Mesendoderm (in vitro differentiated cells): ENCODE results near the gene OR5H2. TPM values are rescaled to one million over a fixed set of nuclear protein-coding genes. Genes with fewer than 3 reads are reported as not detected.

Experiments
- DNase-seq: peaks from one replicate; pipeline ENCODE4 v3.0.0; 2013
- H2AK5ac ChIP-seq: 2 replicates; pipeline ENCODE4 v1.6.1; 2013; ENCODE audit warnings: low read length, inconsistent platforms
- H2BK120ac ChIP-seq: 2 replicates; pipeline ENCODE4 v1.6.1; 2013; ENCODE audit warnings: low read depth, mild to moderate bottlenecking, low read length, moderate library complexity, mixed read lengths
- H2BK15ac ChIP-seq: replicated peaks from 2 replicates; pipeline ENCODE4 v1.6.1; 2013; ENCODE audit warnings: low read depth, mild to moderate bottlenecking, moderate library complexity
- H2BK5ac ChIP-seq: 2 replicates; pipeline ENCODE4 v1.6.1; 2013; ENCODE audit warnings: low read length, inconsistent platforms
- H3K18ac ChIP-seq: 2 replicates; pipeline ENCODE4 v1.6.1; 2013; ENCODE audit warnings: mild to moderate bottlenecking, low read length, mixed read lengths
- H3K23ac ChIP-seq: one replicate; pipeline ENCODE4 v1.6.1; 2013; ENCODE audit warnings: low read length
- H3K27ac ChIP-seq: 2 replicates; pipeline ENCODE4 v1.5.1; 2013; ENCODE audit warnings: low read depth, mild to moderate bottlenecking, inconsistent platforms, low read length, moderate library complexity
- H3K27me3 ChIP-seq: 2 replicates; pipeline ENCODE4 v1.6.1; 2013; ENCODE audit warnings: low read length, control low read depth, mild to moderate bottlenecking, inconsistent platforms; ENCODE audit not compliant: insufficient read depth, poor library complexity
- H3K36me3 ChIP-seq: 2 replicates; pipeline ENCODE4 v1.6.1; 2013; ENCODE audit warnings: low read length, inconsistent platforms; ENCODE audit not compliant: control insufficient read depth, insufficient read depth
- H3K4ac ChIP-seq: one replicate; pipeline ENCODE4 v1.6.1; 2013; ENCODE audit warnings: low read depth, mild to moderate bottlenecking, low read length, moderate library complexity
- H3K4me1 ChIP-seq: 2 replicates; pipeline ENCODE4 v1.6.1; 2013; ENCODE audit warnings: low read depth, low read length, inconsistent platforms; ENCODE audit not compliant: control insufficient read depth
- H3K4me2 ChIP-seq: 2 replicates; pipeline ENCODE4 v1.6.1; 2013; ENCODE audit warnings: low read length
- H3K4me3 ChIP-seq: 2 replicates; pipeline ENCODE4 v1.5.1; 2013; ENCODE audit warnings: mild to moderate bottlenecking, low read length
- H3K56ac ChIP-seq: one replicate; pipeline ENCODE4 v1.6.1; 2013; ENCODE audit warnings: low read length
- H3K79me1 ChIP-seq: 2 replicates; pipeline ENCODE4 v1.6.1; 2013; ENCODE audit warnings: low read length, inconsistent platforms
- H3K79me2 ChIP-seq: 2 replicates; pipeline ENCODE4 v1.6.1; 2013; ENCODE audit warnings: mild to moderate bottlenecking, low read length; ENCODE audit not compliant: control insufficient read depth, insufficient read depth
- H3K9ac ChIP-seq: 2 replicates; pipeline ENCODE4 v1.6.1; 2013; ENCODE audit warnings: low read length, inconsistent platforms
- H4K5ac ChIP-seq: one replicate; pipeline ENCODE4 v1.6.1; 2013; ENCODE audit warnings: low read length
- H4K8ac ChIP-seq: one replicate; pipeline ENCODE4 v1.6.1; 2013; ENCODE audit warnings: low read depth, mild to moderate bottlenecking, control low read depth, low read length, moderate library complexity
- WGBS: extraction: QIAGEN DNeasy Blood & Tissue Kit; methylation state at CpG from one replicate; pipeline ENCODE4 v1.1.7; 2013; ENCODE audit warnings: low lambda C conversion rate, missing lambda C conversion rate; ENCODE audit not compliant: insufficient coverage; ENCODE audit errors: extremely low coverage; 5-methylcytosine and 5-hydroxymethylcytosine counted together
- polyA plus RNA-seq, 2 experiments: library from polyadenylated mRNA; stranded (reverse); fragments of 200-250 nt; gene quantifications; one replicate each; pipeline ENCODE4 v1.2.3, GENCODE V29; 2013

The OR5H2 gene
- not detected for polyA plus RNA-seq (2013, experiment 1 of 2)
- not detected for polyA plus RNA-seq (2013, experiment 2 of 2)

- Histone ChIP-seq H3K9ac (no peak within 1 kb of the TSS), H3K27ac (no peak within 1 kb of the TSS)
Measured at GRCh38 chr3:98282205-98282604, at the start of gene OR5H2. TSS of gene OR5H2 (plus strand) at chr3:98282505. CDS start at chr3:98282903, 398 bp downstream.

GRCh38 chr3:98233468-98233867 lies 48.8 kb upstream of the OR5H2 start:
- H3K79me2 ChIP-seq: no peaks in the 10 kb centered on the region
- H3K27me3 ChIP-seq: no peaks in the 10 kb centered on the region
- no peak overlapping the region for H3K4ac ChIP-seq
- no peaks in the 10 kb centered on the region for H3K79me1 ChIP-seq
- no peak overlapping the region for H2BK15ac ChIP-seq
- H3K23ac ChIP-seq: no peak overlapping the region
- H3K9ac ChIP-seq: no peak overlapping the region
- H4K8ac ChIP-seq: no peak overlapping the region
- H3K18ac ChIP-seq: no peak overlapping the region
- H3K4me3 ChIP-seq: no peak overlapping the region
- H4K5ac ChIP-seq: no peak overlapping the region
- no peak overlapping the region for H2AK5ac ChIP-seq
- H3K4me2 ChIP-seq: no peak overlapping the region
- H2BK5ac ChIP-seq: no peak overlapping the region
- no peak overlapping the region for H3K56ac ChIP-seq
- H3K4me1 ChIP-seq: no peaks in the 10 kb centered on the region
- H2BK120ac ChIP-seq: peak overlapping the region; percentile 8
- no peak for DNase-seq
- no peak overlapping the region for H3K27ac ChIP-seq
- H3K36me3 ChIP-seq: no peaks in the 10 kb centered on the region
- no CpG with 5 or more reads among the region's 5 CpGs for WGBS

More at GRCh38 chr3:98282205-98282604, at the start of gene OR5H2:
- Histone ChIP-seq H3K79me1 (no peaks in the 10 kb centered on the region), H3K36me3 (no peaks in the 10 kb centered on the region), H3K23ac (no peak within 1 kb of the TSS), H2BK120ac (no peak within 1 kb of the TSS), H3K79me2 (no peaks in the 10 kb centered on the region), H3K4me2 (no peak within 1 kb of the TSS), H3K4ac (no peak within 1 kb of the TSS), H2BK5ac (no peak within 1 kb of the TSS), H3K4me3 (no peak within 1 kb of the TSS), H4K8ac (no peak within 1 kb of the TSS), H4K5ac (no peak within 1 kb of the TSS), H2AK5ac (no peak within 1 kb of the TSS), H3K27me3 (no peaks in the 10 kb centered on the region), H3K56ac (no peak within 1 kb of the TSS), H2BK15ac (no peak within 1 kb of the TSS), H3K18ac (no peak within 1 kb of the TSS), H3K4me1 (no peaks in the 10 kb centered on the region)
- no CpG with 5 or more reads among the region's 2 CpGs for WGBS
- DNase-seq: no peak

DNA sequence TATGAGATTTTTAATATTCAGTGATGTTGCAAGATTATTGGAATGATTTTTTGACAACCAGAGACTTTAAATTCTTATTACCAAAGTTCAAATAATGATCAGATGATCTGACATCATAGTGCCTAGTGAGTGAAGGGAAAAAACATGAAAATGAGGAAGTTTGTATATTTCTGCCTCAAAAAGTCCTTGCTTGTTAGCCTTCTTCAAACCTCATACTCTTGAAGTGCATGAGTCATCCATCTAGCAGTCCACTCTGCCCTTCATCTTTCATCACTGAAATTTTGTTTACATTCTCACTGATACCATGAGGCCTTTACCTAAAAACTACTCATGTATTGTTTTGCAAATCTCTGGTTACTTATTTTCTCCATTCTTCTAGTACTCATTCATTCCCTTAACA lies 42.2 kb upstream of the OR5H2 start:
- H3K9ac ChIP-seq: no peak overlapping the region
- no peak overlapping the region for H4K8ac ChIP-seq
- H2BK5ac ChIP-seq: no peak overlapping the region
- no peak overlapping the region for H3K18ac ChIP-seq
- no peak for DNase-seq
- H3K23ac ChIP-seq: no peak overlapping the region
- H3K4me3 ChIP-seq: no peak overlapping the region
- H3K36me3 ChIP-seq: no peaks in the 10 kb centered on the region
- H2AK5ac ChIP-seq: no peak overlapping the region
- no peak overlapping the region for H2BK120ac ChIP-seq
- no peaks in the 10 kb centered on the region for H3K79me2 ChIP-seq
- no peaks in the 10 kb centered on the region for H3K27me3 ChIP-seq
- H3K56ac ChIP-seq: no peak overlapping the region
- no peak overlapping the region for H2BK15ac ChIP-seq
- no peak overlapping the region for H3K27ac ChIP-seq
- no peak overlapping the region for H4K5ac ChIP-seq
- no peaks in the 10 kb centered on the region for H3K4me1 ChIP-seq
- H3K4ac ChIP-seq: no peak overlapping the region
- H3K4me2 ChIP-seq: no peak overlapping the region
- H3K79me1 ChIP-seq: no peaks in the 10 kb centered on the region

GRCh38 chr3:98242155-98242554 lies 40.1 kb upstream of the OR5H2 start:
- Histone ChIP-seq H3K4me3 (no peak overlapping the region), H2AK5ac (no peak overlapping the region), H3K23ac (no peak overlapping the region), H3K36me3 (no peaks in the 10 kb centered on the region), H3K79me2 (no peaks in the 10 kb centered on the region), H3K79me1 (no peaks in the 10 kb centered on the region), H3K4me2 (no peak overlapping the region), H4K8ac (no peak overlapping the region), H3K27ac (no peak overlapping the region), H3K27me3 (no peaks in the 10 kb centered on the region), H4K5ac (no peak overlapping the region), H3K18ac (no peak overlapping the region), H3K56ac (no peak overlapping the region), H2BK15ac (no peak overlapping the region), H3K4ac (no peak overlapping the region), H2BK120ac (no peak overlapping the region), H2BK5ac (no peak overlapping the region), H3K4me1 (no peaks in the 10 kb centered on the region), H3K9ac (no peak overlapping the region)
- no CpG with 5 or more reads among the region's 1 CpG for WGBS
- DNase-seq: no peak

DNA sequence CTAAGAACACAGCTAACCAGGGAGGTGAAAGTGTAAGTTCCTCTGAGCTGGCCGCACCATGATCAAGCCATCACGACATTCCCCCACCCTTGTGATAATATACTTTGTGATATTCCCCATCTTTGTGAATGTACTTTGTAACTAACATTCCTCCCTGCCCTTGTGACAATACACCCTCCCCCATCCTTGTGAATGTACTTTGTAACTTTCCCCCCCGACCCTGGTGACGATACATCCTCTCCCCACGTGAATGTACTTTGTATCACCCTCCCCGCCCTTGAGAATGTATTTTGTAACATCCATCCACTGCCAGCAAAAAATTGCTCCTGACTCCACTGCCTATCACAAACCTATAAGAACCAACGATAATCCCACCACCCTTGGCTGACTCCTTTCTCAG lies 38.5 kb upstream of the OR5H2 start:
- DNase-seq: no peak
- no peak overlapping the region for H3K4me3 ChIP-seq
- no peak overlapping the region for H3K27ac ChIP-seq
- WGBS: no CpG with 5 or more reads among the region's 7 CpGs
- H2BK5ac ChIP-seq: no peak overlapping the region
- H3K79me2 ChIP-seq: no peaks in the 10 kb centered on the region
- H3K23ac ChIP-seq: no peak overlapping the region
- H3K27me3 ChIP-seq: no peaks in the 10 kb centered on the region
- no peak overlapping the region for H3K56ac ChIP-seq
- no peak overlapping the region for H2BK15ac ChIP-seq
- H3K79me1 ChIP-seq: no peaks in the 10 kb centered on the region
- no peak overlapping the region for H4K5ac ChIP-seq
- no peak overlapping the region for H4K8ac ChIP-seq
- no peak overlapping the region for H3K4ac ChIP-seq
- no peak overlapping the region for H2AK5ac ChIP-seq
- H3K4me2 ChIP-seq: no peak overlapping the region
- H2BK120ac ChIP-seq: no peak overlapping the region
- H3K9ac ChIP-seq: no peak overlapping the region
- H3K18ac ChIP-seq: no peak overlapping the region
- no peaks in the 10 kb centered on the region for H3K36me3 ChIP-seq
- no peaks in the 10 kb centered on the region for H3K4me1 ChIP-seq

- WGBS: no CpG with 5 or more reads among the region's 10 CpGs
- Histone ChIP-seq H3K56ac (no peak overlapping the region), H3K23ac (no peak overlapping the region), H3K27ac (no peak overlapping the region), H4K5ac (no peak overlapping the region), H3K4me2 (no peak overlapping the region), H2BK5ac (no peak overlapping the region), H4K8ac (no peak overlapping the region), H3K4me3 (no peak overlapping the region), H2BK15ac (no peak overlapping the region), H3K9ac (no peak overlapping the region), H3K4me1 (no peaks in the 10 kb centered on the region), H2AK5ac (no peak overlapping the region), H3K27me3 (no peaks in the 10 kb centered on the region), H3K79me1 (no peaks in the 10 kb centered on the region), H3K18ac (no peak overlapping the region), H2BK120ac (no peak overlapping the region), H3K36me3 (no peaks in the 10 kb centered on the region), H3K4ac (no peak overlapping the region), H3K79me2 (no peaks in the 10 kb centered on the region)
- DNase-seq: no peak
Measured at GRCh38 chr3:98246142-98246541, 36.2 kb upstream of the OR5H2 start.
